ENCODE results near the gene KRTAP6-3. TPM values are rescaled to one million over a fixed set of nuclear protein-coding genes. Genes with fewer than 3 reads are reported as not detected.

The KRTAP6-3 gene
- total RNA-seq, 1 donor from 2014 or later: not detected

GRCh38 chr21:30625449-30626165 lies 33.4 kb downstream of the KRTAP6-3 start:
- DNase-seq (ENCODE audit: low spot score): no peak

GRCh38 chr21:30628109-30628508 lies 35.9 kb downstream of the KRTAP6-3 start:
- DNase-seq (ENCODE audit: low spot score): no peak

- DNase-seq (ENCODE audit: low spot score): no peak
Measured at GRCh38 chr21:30629200-30629599, 37.0 kb downstream of the KRTAP6-3 start.

- no peak for DNase-seq (ENCODE audit: low spot score)
Measured at GRCh38 chr21:30634906-30635305, 42.7 kb downstream of the KRTAP6-3 start, which contains the start of gene KRTAP20-2. KRTAP20-2 (plus strand) TSS chr21:30635206; CDS start chr21:30635264, 58 bp downstream.

- no peak for DNase-seq (ENCODE audit: low spot score)
Measured at GRCh38 chr21:30638686-30639085, 46.4 kb downstream of the KRTAP6-3 start.

- DNase-seq (ENCODE audit: low spot score): no peak
Measured at GRCh38 chr21:30642564-30642963, 50.3 kb downstream of the KRTAP6-3 start, which contains the start of gene KRTAP20-3. KRTAP20-3 (plus strand) TSS chr21:30642864.

Other genes starting within 250 kb of the KRTAP6-3 start
- not detected for gene KRTAP23-1, start 243.8 kb upstream of the KRTAP6-3 start, total RNA-seq
- gene KRTAP13-2, start 220.2 kb upstream of the KRTAP6-3 start, total RNA-seq: not detected
- gene KRTAP13-1, start 196.4 kb upstream of the KRTAP6-3 start, total RNA-seq: not detected
- gene KRTAP13-3, start 166.5 kb upstream of the KRTAP6-3 start, total RNA-seq: not detected
- gene KRTAP13-4, start 162.2 kb upstream of the KRTAP6-3 start, total RNA-seq: not detected
- not detected for gene KRTAP15-1, start 152.2 kb upstream of the KRTAP6-3 start, total RNA-seq
- gene KRTAP19-1, start 112.1 kb upstream of the KRTAP6-3 start, total RNA-seq: not detected
- gene KRTAP19-2, start 105.0 kb upstream of the KRTAP6-3 start, total RNA-seq: not detected
- not detected for gene KRTAP19-3, start 100.4 kb upstream of the KRTAP6-3 start, total RNA-seq
- not detected for gene KRTAP19-4, start 95.3 kb upstream of the KRTAP6-3 start, total RNA-seq
- gene KRTAP19-5, start 90.3 kb upstream of the KRTAP6-3 start, total RNA-seq: not detected
- not detected for gene KRTAP19-6, start 50.6 kb upstream of the KRTAP6-3 start, total RNA-seq
- not detected for gene KRTAP19-7, start 31.1 kb upstream of the KRTAP6-3 start, total RNA-seq
- gene KRTAP22-2, start 2.0 kb upstream of the KRTAP6-3 start, total RNA-seq: not detected
- gene KRTAP6-2, start 6.5 kb downstream of the KRTAP6-3 start, total RNA-seq: not detected
- gene KRTAP22-1, start 8.6 kb downstream of the KRTAP6-3 start, total RNA-seq: not detected
- gene KRTAP6-1, start 21.5 kb downstream of the KRTAP6-3 start, total RNA-seq: not detected
- not detected for gene KRTAP20-1, start 24.0 kb downstream of the KRTAP6-3 start, total RNA-seq
- not detected for gene KRTAP20-4, start 28.2 kb downstream of the KRTAP6-3 start, total RNA-seq
- not detected for gene KRTAP20-2, start 42.8 kb downstream of the KRTAP6-3 start, total RNA-seq
- gene KRTAP20-3, start 50.4 kb downstream of the KRTAP6-3 start, total RNA-seq: not detected
- gene KRTAP21-3, start 126.3 kb downstream of the KRTAP6-3 start, total RNA-seq: not detected
- gene KRTAP21-2, start 154.8 kb downstream of the KRTAP6-3 start, total RNA-seq: not detected
- not detected for gene KRTAP21-1, start 163.0 kb downstream of the KRTAP6-3 start, total RNA-seq
- not detected for gene KRTAP8-1, start 220.8 kb downstream of the KRTAP6-3 start, total RNA-seq
- not detected for gene KRTAP7-1, start 237.3 kb downstream of the KRTAP6-3 start, total RNA-seq

Measured in mucosa of gallbladder (tissue), 1 donor.